ENCODE results near the gene ATOX1.

Gene ATOX1

GRCh38 chr5:151766975-151767374 lies 8.5 kb upstream of the ATOX1 start:
- no peak for DNase-seq

GRCh38 chr5:151764801-151765200 lies 6.4 kb upstream of the ATOX1 start:
- DNase-seq, result no peak

GRCh38 chr5:151758141-151758429 lies 346 bp downstream of the ATOX1 start:
- no peak for DNase-seq

GRCh38 chr5:151757233-151758140 lies 944 bp downstream of the ATOX1 start:
- DNase-seq, result no peak

GRCh38 chr5:151755383-151755782 lies 3.0 kb downstream of the ATOX1 start:
- no peak for DNase-seq

GRCh38 chr5:151751593-151751992 lies 6.8 kb downstream of the ATOX1 start:
- DNase-seq, result no peak

GRCh38 chr5:151751091-151751490 lies 7.3 kb downstream of the ATOX1 start:
- peak; percentile 92 for DNase-seq

GRCh38 chr5:151750121-151750520 lies 8.3 kb downstream of the ATOX1 start:
- no peak for DNase-seq

GRCh38 chr5:151745071-151745705 lies 13.2 kb downstream of the ATOX1 start:
- peak; percentile 89 for DNase-seq

GRCh38 chr5:151743530-151743929 lies 14.9 kb downstream of the ATOX1 start:
- no peak for DNase-seq

GRCh38 chr5:151742870-151743294 lies 15.5 kb downstream of the ATOX1 start:
- DNase-seq, result no peak

- DNase-seq, result no peak
Observed at GRCh38 chr5:151741678-151742423, 16.6 kb downstream of the ATOX1 start.

GRCh38 chr5:151740958-151741373 lies 17.5 kb downstream of the ATOX1 start:
- no peak for DNase-seq

GRCh38 chr5:151740336-151740942 lies 18.0 kb downstream of the ATOX1 start:
- peak; percentile 61 for DNase-seq

- no peak for DNase-seq
Observed at GRCh38 chr5:151739939-151740335, 18.5 kb downstream of the ATOX1 start.

GRCh38 chr5:151739395-151739794 lies 19.0 kb downstream of the ATOX1 start:
- DNase-seq, result no peak

- no peak for DNase-seq
Observed at GRCh38 chr5:151738125-151738848, 20.1 kb downstream of the ATOX1 start.

GRCh38 chr5:151737431-151737830 lies 21.0 kb downstream of the ATOX1 start:
- DNase-seq, result no peak

GRCh38 chr5:151735646-151736045 lies 22.8 kb downstream of the ATOX1 start:
- no peak for DNase-seq

GRCh38 chr5:151734064-151734408 lies 24.4 kb downstream of the ATOX1 start:
- DNase-seq, result no peak

GRCh38 chr5:151733358-151734063 lies 24.9 kb downstream of the ATOX1 start:
- DNase-seq, result no peak

- no peak for DNase-seq
Observed at GRCh38 chr5:151730381-151730780, 28.1 kb downstream of the ATOX1 start.

Data from inflammatory macrophage treated with lipopolysaccharide for 4 hours (primary cell).